HCT116 (cell line): ENCODE data around the gene C17orf67.

Experiments
- ATF3 ChIP-seq: IDR thresholded peaks from 2 replicates; pipeline ENCODE4 v1.6.1; 2012
- CBX3 ChIP-seq: IDR thresholded peaks from 2 replicates; pipeline ENCODE4 v1.6.1; 2012; ENCODE audit warnings: low read depth
- CEBPB ChIP-seq: IDR thresholded peaks from 2 replicates; pipeline ENCODE4 v1.6.1; 2012; ENCODE audit warnings: low read depth
- CTCF ChIP-seq, 3 experiments: fragments of 200-600 bp in 1 of 3; sonication (generic) in 1 of 3; IDR thresholded peaks in 2 of 3; conservative IDR thresholded peaks in 1 of 3; 2 replicates each; pipeline ENCODE4 v1.5.1; 2012 to 2017; ENCODE audit warnings: low read depth in 2 of 3, low read length in 2 of 3, antibody characterized with exemption in 1 of 3, borderline replicate concordance in 1 of 3, control low read depth in 1 of 3, mild to moderate bottlenecking in 1 of 3, mixed read lengths in 1 of 3, mixed run types in 1 of 3, moderate library complexity in 1 of 3; ENCODE audit not compliant: insufficient read depth in 1 of 3
- EGR1 ChIP-seq: IDR thresholded peaks from 2 replicates; pipeline ENCODE4 v1.6.1; 2012; ENCODE audit warnings: low read depth
- EZH2 ChIP-seq: fragments of 200-600 bp; sonication (generic); IDR thresholded peaks from 2 replicates; pipeline ENCODE4 v1.6.1; 2017; ENCODE audit warnings: antibody characterized with exemption, mixed run types
- FOSL1 ChIP-seq: IDR thresholded peaks from 2 replicates; pipeline ENCODE4 v1.6.1; 2012; ENCODE audit warnings: low read depth
- MAX ChIP-seq: IDR thresholded peaks from 2 replicates; pipeline ENCODE4 v1.6.1; 2012
- POLR2A ChIP-seq: IDR thresholded peaks from 2 replicates; pipeline ENCODE4 v1.7.0; 2011; ENCODE audit warnings: borderline replicate concordance; ENCODE audit not compliant: insufficient read depth, insufficient read length; ENCODE audit errors: extremely low read depth
- POLR2AphosphoS5 ChIP-seq: IDR thresholded peaks from 2 replicates; pipeline ENCODE4 v1.6.1; 2011; ENCODE audit warnings: mild to moderate bottlenecking, low read depth, low read length, moderate library complexity
- TCF7L2 ChIP-seq: IDR thresholded peaks from 2 replicates; pipeline ENCODE4 v1.7.0; 2011; ENCODE audit warnings: borderline replicate concordance, inconsistent platforms; ENCODE audit not compliant: insufficient read depth, insufficient read length; ENCODE audit errors: extremely low read depth

- TF ChIP-seq POLR2A (no peak), CTCF (IDR thresholded peaks at IDR 0.05 in 2 of 3, conservative IDR thresholded peaks at IDR 0.05 in 1 of 3; ENCODE audit: borderline replicate concordance in 1 of 3, insufficient read depth in 1 of 3, low read depth in 2 of 3, low read length in 2 of 3) (no peak), POLR2AphosphoS5 (no peak), TCF7L2 (no peak), FOSL1 (no peak), EZH2 (no peak), ATF3 (no peak), CEBPB (no peak), EGR1 (no peak), CBX3 (no peak), MAX (no peak)
Observed at GRCh38 chr17:56762144-56762543, 71.6 kb downstream of the C17orf67 start.
